ENCODE data around the gene DPH3. TPM values are rescaled to one million over a fixed set of nuclear protein-coding genes. Genes with fewer than 3 reads are reported as not detected.

Gene DPH3
- total RNA-seq, 4 donors from 2014 or later = 2.8 to 21.9 (median 10.0) TPM

- WGBS, 2 donors = 61 to 74% methylated on average over 6 of the region's 6 CpGs
- H3K4me3 ChIP-seq = peak overlapping the region; percentile 9 to 48 (median 22)
- intact Hi-C loops (cut with DNase I) = loop anchor here (5.0 kb wide), 1 partner anchor 265 kb away; no protein-coding TSS in a partner anchor
- H3K27me3 ChIP-seq = no peaks in the 10 kb centered on the region
- no peaks in the 10 kb centered on the region for H3K9me3 ChIP-seq
- H3K4me1 ChIP-seq = peaks cover 0 to 12% (median 0%) of the 10 kb centered on the region in 3 donors
- peak overlapping the region; percentile 46 to 73 (median 62) for H3K27ac ChIP-seq
- TF ChIP-seq CTCF (IDR thresholded peaks at IDR 0.05) (no peak), POLR2A (IDR thresholded peaks at IDR 0.05) (no peak)
- no peak for DNase-seq
- H3K36me3 ChIP-seq = peaks cover 0 to 63% (median 0%) of the 10 kb centered on the region in 3 donors
These were observed 22.2 kb upstream of the DPH3 start for GRCh38 chr3:16286751-16287543.

DNA sequence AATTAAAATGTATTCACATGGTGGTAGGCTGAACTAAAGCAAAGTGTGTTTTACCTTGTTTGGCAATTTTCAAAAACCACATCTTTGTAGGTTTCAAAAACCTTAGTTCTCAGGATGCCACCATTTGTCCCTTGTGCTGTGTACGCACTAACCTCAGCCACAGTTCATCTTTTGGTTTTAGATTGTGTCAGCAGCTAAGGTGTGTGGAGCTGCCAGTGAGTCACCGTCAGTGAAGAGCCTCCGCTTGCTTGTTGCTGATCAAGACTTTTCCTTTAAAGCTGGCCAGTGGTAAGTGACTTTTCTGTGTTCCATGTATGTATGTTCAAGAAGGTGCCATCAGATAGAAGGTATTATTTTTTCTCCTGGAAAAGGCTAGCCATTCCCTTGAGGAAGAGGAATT lies 21.4 kb upstream of the DPH3 start:
- peaks cover 0 to 12% (median 0%) of the 10 kb centered on the region in 3 donors for H3K4me1 ChIP-seq
- H3K4me3 ChIP-seq = peak overlapping the region; percentile 9 to 48 (median 20)
- intact Hi-C loops (cut with DNase I) = loop anchor here (5.0 kb wide), 1 partner anchor 266 kb away; no protein-coding TSS in a partner anchor
- H3K27ac ChIP-seq = peak overlapping the region; percentile 46 to 73 (median 62)
- peaks cover 0 to 65% (median 0%) of the 10 kb centered on the region in 3 donors for H3K36me3 ChIP-seq
- H3K27me3 ChIP-seq = no peaks in the 10 kb centered on the region
- H3K9me3 ChIP-seq = no peaks in the 10 kb centered on the region
- WGBS, 2 donors = 84 to 91% methylated on average over 3 of the region's 3 CpGs
- TF ChIP-seq POLR2A (IDR thresholded peaks at IDR 0.05) (peak in 2 of 4 donors; percentile 24 to 51), CTCF (IDR thresholded peaks at IDR 0.05) (no peak)
- no peak for DNase-seq

GRCh38 chr3:16284633-16285032 lies 19.9 kb upstream of the DPH3 start:
- TF ChIP-seq POLR2A (IDR thresholded peaks at IDR 0.05) = no peak
- no peak for TF ChIP-seq CTCF (IDR thresholded peaks at IDR 0.05)
- peaks cover 0 to 6% (median 0%) of the 10 kb centered on the region in 3 donors for H3K4me1 ChIP-seq
- H3K36me3 ChIP-seq = peaks cover 0 to 61% (median 0%) of the 10 kb centered on the region in 3 donors
- H3K9me3 ChIP-seq = no peaks in the 10 kb centered on the region
- intact Hi-C loops (cut with DNase I) = loop anchor here (5.0 kb wide), 1 partner anchor 268 kb away; no protein-coding TSS in a partner anchor
- no peak overlapping the region for H3K4me3 ChIP-seq
- 92 to 100% methylated on average over 1 of the region's 1 CpG for WGBS, 2 donors
- H3K27ac ChIP-seq = no peak overlapping the region
- no peaks in the 10 kb centered on the region for H3K27me3 ChIP-seq
- DNase-seq = no peak

- DNase-seq = no peak
- Histone ChIP-seq H3K4me1 (no peaks in the 10 kb centered on the region), H3K27me3 (no peaks in the 10 kb centered on the region), H3K27ac (no peak overlapping the region), H3K4me3 (no peak overlapping the region), H3K36me3 (peaks cover 0 to 56% (median 0%) of the 10 kb centered on the region in 3 donors), H3K9me3 (no peaks in the 10 kb centered on the region)
- no peak for TF ChIP-seq POLR2A (IDR thresholded peaks at IDR 0.05)
- TF ChIP-seq CTCF (IDR thresholded peaks at IDR 0.05) = no peak
- 83 to 96% methylated on average over 2 of the region's 2 CpGs for WGBS, 2 donors
- intact Hi-C loops (cut with DNase I) = no loop called here
These were observed 15.9 kb upstream of the DPH3 start for GRCh38 chr3:16280671-16281070.
